Measurements from ENCODE around the gene KLF3. TPM values are rescaled to one million over a fixed set of nuclear protein-coding genes. Genes with fewer than 3 reads are reported as not detected.

Gene KLF3
- total RNA-seq, 1 donor from 2014 or later, result 42.4 TPM

DNA sequence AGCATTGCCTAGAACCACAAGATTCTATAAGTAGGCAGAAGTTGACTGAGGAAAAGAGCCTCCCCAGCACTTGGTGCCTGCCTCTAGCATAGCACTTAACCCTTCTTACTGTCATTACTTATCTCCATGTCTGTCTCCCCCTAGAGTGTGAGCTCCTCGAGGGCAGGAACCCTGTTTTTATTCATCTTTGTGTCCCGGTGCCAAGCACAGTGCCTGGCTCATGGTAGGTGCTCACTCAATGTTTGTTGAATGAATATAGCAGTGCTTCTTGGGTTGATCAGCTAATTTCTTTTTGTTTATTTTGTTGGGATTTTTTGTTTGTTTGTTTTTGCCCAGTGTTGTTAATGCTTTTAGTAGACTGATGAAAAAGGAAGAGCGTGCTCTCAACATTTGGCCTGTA lies 30.3 kb downstream of the KLF3 start:
- H3K4me3 Mint-ChIP-seq (ENCODE audit: unreplicated experiment), result no peak overlapping the region
- peak overlapping the region; percentile 20 for H3K27ac Mint-ChIP-seq (ENCODE audit: unreplicated experiment)
- TF ChIP-seq CTCF (IDR thresholded peaks at IDR 0.05), result no peak
- no peak for DNase-seq (ENCODE audit: extremely low spot score, unreplicated experiment)
- peaks cover 7% of the 10 kb centered on the region for H3K4me1 Mint-ChIP-seq (ENCODE audit: unreplicated experiment)
- no peaks in the 10 kb centered on the region for H3K27me3 Mint-ChIP-seq (ENCODE audit: unreplicated experiment)
- H3K36me3 Mint-ChIP-seq (ENCODE audit: unreplicated experiment), result peaks cover 86% of the 10 kb centered on the region
- no peaks in the 10 kb centered on the region for H3K9me3 Mint-ChIP-seq (ENCODE audit: unreplicated experiment)

- Mint-ChIP-seq H3K4me1 (ENCODE audit: unreplicated experiment) (peaks cover 6% of the 10 kb centered on the region), H3K4me3 (ENCODE audit: unreplicated experiment) (no peak overlapping the region), H3K27ac (ENCODE audit: unreplicated experiment) (no peak overlapping the region), H3K27me3 (ENCODE audit: unreplicated experiment) (no peaks in the 10 kb centered on the region), H3K36me3 (ENCODE audit: unreplicated experiment) (peaks cover 75% of the 10 kb centered on the region), H3K9me3 (ENCODE audit: unreplicated experiment) (no peaks in the 10 kb centered on the region)
- no peak for TF ChIP-seq CTCF (IDR thresholded peaks at IDR 0.05)
- DNase-seq (ENCODE audit: extremely low spot score, unreplicated experiment), result no peak
These were observed 31.8 kb downstream of the KLF3 start for GRCh38 chr4:38695809-38696208.

DNA sequence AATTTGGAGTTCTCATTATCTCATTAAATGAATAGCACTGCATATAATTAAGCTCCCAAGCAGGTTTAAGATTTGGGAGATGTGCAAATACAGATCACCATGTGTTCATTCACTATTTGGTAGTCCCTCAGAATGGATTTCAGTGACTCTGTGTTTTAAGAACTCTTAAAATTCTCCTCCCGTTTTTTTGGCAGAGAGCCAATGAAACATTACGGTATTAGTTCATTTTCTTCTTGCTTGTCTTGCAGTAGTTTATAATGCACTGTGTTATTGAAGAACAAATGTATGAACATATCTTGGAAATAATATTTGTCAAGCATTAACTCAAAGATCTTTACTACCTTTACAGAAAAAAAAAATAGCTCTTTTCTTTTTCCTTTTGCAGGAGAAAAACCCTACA lies 32.7 kb downstream of the KLF3 start:
- Mint-ChIP-seq H3K4me3 (ENCODE audit: unreplicated experiment) (no peak overlapping the region), H3K27ac (ENCODE audit: unreplicated experiment) (no peak overlapping the region), H3K9me3 (ENCODE audit: unreplicated experiment) (no peaks in the 10 kb centered on the region), H3K27me3 (ENCODE audit: unreplicated experiment) (no peaks in the 10 kb centered on the region), H3K36me3 (ENCODE audit: unreplicated experiment) (peaks cover 66% of the 10 kb centered on the region), H3K4me1 (ENCODE audit: unreplicated experiment) (peaks cover 11% of the 10 kb centered on the region)
- no peak for DNase-seq (ENCODE audit: extremely low spot score, unreplicated experiment)
- TF ChIP-seq CTCF (IDR thresholded peaks at IDR 0.05), result no peak

DNA sequence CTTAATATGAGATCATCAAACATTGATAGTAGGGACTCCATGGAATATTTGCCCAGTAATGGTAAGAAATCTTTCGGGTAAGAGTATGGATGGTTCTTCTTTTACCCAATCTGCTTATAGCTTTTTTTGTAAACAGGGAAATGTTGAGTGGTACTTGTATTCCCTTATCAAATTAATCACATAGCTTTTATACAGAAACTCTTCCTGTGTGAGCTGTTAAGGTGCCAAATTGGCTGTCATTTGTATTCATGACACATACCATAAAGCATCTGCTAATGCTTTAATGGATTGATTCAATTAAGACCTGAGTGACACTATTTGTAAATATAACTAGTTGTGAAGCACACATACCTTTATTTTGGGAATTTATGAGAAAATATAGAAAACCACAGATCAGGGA lies 34.2 kb downstream of the KLF3 start:
- Mint-ChIP-seq H3K27me3 (ENCODE audit: unreplicated experiment) (no peaks in the 10 kb centered on the region), H3K27ac (ENCODE audit: unreplicated experiment) (no peak overlapping the region), H3K4me3 (ENCODE audit: unreplicated experiment) (no peak overlapping the region), H3K9me3 (ENCODE audit: unreplicated experiment) (no peaks in the 10 kb centered on the region), H3K4me1 (ENCODE audit: unreplicated experiment) (peaks cover 11% of the 10 kb centered on the region), H3K36me3 (ENCODE audit: unreplicated experiment) (peaks cover 60% of the 10 kb centered on the region)
- DNase-seq (ENCODE audit: extremely low spot score, unreplicated experiment), result no peak
- no peak for TF ChIP-seq CTCF (IDR thresholded peaks at IDR 0.05)

GRCh38 chr4:38699112-38699511 lies 35.1 kb downstream of the KLF3 start:
- H3K4me3 Mint-ChIP-seq (ENCODE audit: unreplicated experiment), result no peak overlapping the region
- TF ChIP-seq CTCF (IDR thresholded peaks at IDR 0.05), result no peak
- no peaks in the 10 kb centered on the region for H3K9me3 Mint-ChIP-seq (ENCODE audit: unreplicated experiment)
- H3K27ac Mint-ChIP-seq (ENCODE audit: unreplicated experiment), result no peak overlapping the region
- peaks cover 54% of the 10 kb centered on the region for H3K36me3 Mint-ChIP-seq (ENCODE audit: unreplicated experiment)
- H3K4me1 Mint-ChIP-seq (ENCODE audit: unreplicated experiment), result peaks cover 11% of the 10 kb centered on the region
- H3K27me3 Mint-ChIP-seq (ENCODE audit: unreplicated experiment), result no peaks in the 10 kb centered on the region
- DNase-seq (ENCODE audit: extremely low spot score, unreplicated experiment), result no peak
